Measurements from ENCODE around the gene MYH11.
"Not testable (repeated sequence)": the region's sequence is repeated elsewhere in the genome, so short reads cannot be mapped to it uniquely, and the experiment has no call there.

Gene MYH11

DNA sequence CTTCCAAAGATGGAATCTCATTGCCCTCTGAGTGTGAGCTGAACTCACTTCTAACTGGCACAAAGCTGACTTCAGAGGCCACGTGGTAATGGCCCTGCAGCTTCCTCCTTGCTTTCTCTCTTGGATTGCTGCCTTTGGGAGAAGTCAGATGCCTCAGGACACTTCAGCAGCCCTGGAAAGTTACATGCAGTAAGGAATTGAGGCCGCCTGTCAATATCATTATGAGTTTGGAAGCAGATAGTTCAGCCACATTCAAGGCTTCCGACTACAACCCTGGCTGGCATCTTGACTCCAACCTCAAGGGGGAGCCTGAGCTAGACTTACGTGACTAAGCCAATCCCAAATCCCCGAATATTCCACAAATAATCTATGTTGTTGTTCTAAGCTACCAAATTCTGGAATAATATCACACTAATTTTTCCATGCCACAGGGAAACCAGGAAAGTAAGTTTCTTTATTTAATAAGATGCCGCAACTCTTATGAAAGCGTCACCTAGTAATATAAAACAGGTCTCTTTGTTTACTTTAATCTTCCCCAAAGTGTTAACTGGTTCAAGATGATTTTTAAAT, 18.0 kb upstream of the MYH11 start:
- DNase-seq, result no peak

DNA sequence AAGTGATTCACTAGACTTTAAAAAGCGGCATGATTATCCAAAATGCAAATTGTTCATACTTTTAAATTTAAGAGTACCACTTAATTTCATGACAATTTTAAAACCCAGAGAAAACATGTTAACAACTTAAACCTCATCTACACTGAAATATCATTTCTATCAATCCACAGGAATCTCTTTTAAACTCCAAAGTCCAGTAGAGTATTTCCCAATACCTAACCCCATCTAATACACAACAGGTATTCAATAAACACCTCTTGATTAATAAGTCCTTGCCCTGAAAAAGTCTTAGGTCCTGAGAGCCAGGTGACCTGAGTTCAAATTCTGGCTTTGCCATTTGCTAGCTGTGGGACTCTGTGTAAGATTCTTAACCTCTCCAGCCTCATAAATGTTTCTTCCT, 16.9 kb upstream of the MYH11 start:
- DNase-seq, result no peak

DNA sequence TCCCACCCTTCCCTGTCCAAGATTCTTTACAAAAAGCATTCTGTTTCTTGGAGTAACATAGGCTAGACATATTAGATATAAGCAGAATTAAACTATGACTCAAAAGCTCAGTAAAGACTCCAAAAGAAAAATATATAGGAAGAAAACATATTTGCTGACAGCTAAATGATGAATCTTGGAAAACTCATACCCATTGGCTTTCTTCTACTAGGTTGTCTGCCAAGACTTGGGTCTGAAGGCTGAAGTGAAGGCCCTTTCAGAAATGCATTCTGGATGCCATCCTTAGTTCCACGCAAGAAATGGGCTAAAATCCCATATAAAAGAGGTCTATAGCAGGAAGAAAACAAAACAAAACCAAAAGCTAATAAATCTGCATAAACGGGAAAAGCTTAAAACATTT, 16.5 kb upstream of the MYH11 start:
- DNase-seq, result no peak

DNA sequence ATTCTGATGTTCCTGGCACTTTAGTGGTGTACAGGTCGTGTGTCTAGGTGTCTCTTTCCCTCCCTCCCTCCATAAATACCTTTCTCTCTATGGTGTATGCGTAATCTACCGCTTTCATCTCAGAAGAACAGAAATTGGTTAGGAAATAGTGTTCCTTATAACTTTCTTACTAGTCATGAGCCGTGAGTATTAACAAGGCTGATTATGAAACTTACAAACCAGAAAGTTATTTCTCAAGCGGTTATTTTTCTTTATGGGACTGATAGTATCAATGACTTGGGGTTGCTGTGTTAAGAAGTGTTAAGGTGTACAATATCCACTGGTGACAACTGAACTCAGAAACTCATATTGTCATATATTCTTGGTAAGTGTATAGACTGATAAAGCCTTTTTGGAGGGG, 13.2 kb upstream of the MYH11 start:
- DNase-seq, result no peak

DNA sequence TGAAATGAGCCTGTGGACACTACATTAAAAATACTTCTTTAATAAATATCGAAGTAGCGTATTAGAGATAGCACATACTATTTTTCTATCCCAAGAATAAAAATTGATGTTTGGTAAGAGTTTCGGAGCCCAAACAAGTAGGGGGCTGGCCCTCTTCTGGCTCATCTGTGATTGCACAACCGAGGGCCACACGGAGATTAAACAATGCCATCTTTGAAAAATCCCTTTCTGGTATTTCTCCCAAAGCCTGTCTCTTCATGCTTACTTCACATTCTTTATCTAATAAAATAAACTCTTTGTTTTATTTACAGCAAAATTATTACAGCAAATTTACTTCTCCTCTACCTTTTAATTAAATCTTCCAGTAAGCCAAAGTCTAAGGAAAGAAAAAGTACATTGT, 9.6 kb upstream of the MYH11 start:
- DNase-seq, result no peak

DNA sequence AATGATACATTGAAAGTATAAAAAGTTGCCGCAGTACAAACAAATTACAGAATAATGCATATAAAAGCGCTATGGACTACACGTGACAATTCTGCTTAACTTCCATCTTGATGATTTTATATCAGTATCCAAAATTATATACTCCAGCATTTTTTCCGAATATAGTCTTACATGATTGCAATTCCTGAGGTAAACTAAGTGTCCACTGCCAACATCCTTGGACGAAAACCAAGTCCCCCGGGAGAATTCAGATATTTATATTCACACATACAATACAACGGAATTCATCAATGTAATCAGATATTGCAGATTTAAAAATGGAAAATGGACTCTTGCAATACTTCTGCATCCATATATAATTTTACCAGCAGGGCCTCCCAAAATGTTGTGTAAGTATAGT, 8.9 kb upstream of the MYH11 start:
- no peak for DNase-seq

DNA sequence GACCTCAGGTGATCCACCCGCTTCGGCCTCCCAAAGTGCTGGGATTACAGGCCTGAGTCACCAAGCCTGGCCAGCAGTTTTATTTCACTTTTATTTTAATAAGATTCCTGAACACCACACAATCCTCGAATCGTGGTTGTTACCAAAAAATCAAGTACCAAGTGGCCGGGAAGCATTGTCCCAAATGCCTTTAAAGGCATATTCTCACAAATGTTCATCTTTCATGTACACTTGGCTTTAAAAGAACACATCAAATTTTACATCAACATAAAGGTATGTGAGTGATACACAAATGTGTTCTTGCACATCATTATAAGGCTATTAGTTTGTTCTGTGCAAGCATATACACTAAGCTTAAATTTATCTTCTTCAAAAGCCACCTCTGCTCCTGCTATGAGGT, 8.1 kb upstream of the MYH11 start:
- DNase-seq, result no peak

DNA sequence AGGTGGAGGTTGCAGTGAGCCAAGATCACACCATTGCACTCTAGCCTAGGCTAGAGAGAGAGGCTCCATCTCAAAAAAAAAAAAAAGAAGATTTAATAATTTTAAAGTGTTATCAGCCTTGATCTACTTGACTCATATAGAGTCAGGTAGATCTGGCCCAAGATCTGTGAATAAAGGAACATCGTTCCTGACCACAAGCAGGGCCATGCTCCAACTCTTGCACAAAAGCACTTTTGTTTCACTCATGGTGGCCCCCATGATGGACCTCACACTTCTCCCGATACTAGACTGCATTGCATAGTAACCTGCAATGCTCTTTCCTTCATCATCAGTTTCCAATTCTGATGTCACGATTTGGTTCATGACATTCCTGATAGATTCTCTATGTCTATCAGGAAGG, 5.2 kb upstream of the MYH11 start:
- DNase-seq, result no peak

DNA sequence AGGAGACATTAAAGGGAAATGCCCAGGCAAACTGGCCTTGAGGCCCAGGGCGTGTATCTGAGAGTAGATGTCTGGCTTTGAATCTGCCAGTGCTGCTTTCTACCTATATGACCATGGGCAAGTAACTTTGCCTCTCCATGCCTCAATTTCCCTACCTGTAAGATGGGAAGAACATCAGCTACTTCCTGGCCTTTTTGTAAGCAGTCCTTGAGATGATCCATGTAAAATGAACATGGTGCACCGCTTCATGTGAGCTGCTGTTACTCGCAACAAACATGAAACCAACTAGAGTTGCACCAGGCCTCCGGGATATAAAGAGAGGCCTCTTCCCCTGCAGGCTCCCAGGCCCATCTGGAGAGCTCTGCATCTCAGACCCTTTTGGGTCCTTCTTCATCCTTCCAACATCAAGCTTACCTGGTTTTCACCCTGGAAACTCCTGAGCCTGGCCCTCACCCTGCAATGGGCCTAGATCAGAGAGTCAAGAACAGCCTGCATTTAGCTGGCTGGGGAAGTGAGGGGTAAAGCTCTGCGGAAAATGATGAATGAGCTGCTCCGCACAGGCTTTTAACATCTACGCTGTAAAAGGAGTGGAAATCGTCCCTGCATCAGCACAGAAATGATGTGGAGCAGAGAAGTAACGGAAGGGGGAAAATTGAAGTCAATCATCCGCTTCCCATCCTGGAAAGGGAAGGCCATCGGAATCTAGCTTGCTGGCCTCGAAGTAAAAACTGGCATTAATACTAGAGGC, 2.3 kb upstream of the MYH11 start:
- no peak for DNase-seq

DNA sequence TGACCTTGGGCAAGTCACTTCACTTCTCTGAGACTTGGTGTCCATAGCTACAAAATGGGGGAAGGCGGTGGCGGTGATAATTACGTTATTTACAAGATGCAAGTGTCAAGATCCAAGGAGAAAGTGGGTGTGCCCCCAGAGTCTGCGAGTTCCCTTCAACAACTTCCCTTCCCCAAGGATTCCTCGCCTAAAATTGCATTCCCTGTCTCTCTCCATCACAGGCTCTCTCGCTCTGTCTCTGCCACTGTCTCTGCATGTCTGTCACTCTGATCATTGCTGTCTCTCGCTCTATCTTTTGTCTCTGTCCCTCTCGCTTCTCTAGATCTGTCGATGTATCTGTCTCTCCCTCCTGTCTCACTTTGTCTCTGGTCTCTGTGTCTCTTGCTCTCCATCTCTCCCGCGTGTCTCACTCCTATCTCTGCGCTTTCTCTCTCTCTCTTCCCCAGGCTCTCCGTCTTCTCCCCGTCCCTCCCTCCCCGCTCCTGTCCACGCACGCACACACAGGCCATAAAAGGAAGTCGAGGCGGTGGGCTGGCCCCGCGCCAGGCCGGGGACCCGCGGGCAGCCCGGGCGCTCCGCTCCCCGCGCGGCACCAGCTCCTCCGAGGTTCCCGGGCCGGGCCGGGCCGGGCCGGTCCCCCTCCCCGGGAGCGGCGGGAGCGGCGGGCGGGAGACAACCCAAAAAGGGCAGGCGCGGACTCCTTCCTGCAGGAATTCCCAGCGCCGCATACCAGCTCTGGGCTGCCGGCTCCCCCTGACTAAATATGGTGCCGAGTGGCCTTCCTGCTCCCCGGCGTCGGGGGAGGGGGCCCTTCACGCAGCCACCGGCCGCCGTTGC, 1.1 kb upstream of the MYH11 start:
- DNase-seq, result no peak

DNA sequence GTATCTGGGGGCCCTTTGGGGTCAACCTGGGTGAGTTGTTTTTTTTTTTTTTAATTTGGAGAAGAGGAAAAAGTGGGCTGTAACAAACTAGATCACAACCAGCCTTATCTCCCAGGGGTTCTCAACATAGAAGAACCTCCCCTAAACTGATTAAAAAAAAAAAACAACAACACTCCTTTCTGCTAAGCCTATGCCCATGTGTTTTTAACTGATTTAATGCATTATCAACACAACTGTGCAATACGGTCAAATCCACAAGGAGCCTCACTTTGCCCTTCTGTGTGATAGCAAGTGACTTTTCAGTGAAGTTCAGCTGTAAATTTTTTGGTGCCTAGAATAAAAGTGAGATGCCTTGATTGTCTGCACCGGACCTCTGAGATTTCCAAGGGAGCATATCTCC, 646 bp downstream of the MYH11 start:
- no peak for DNase-seq

DNA sequence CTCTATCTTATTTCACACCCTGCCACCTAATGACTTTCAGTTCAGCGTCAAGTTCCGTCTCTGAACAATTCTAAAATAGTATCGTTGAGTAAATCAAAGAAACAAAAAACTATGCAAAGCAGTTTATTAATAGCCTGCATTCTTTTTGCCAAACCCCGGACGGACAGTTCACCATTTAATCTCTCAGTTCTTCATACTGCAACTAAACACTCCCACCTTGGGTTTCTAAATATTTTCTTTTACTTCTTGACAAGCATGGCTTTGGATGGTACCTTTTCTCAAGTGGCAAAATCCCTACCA, 1.2 kb downstream of the MYH11 start:
- DNase-seq, result no peak

DNA sequence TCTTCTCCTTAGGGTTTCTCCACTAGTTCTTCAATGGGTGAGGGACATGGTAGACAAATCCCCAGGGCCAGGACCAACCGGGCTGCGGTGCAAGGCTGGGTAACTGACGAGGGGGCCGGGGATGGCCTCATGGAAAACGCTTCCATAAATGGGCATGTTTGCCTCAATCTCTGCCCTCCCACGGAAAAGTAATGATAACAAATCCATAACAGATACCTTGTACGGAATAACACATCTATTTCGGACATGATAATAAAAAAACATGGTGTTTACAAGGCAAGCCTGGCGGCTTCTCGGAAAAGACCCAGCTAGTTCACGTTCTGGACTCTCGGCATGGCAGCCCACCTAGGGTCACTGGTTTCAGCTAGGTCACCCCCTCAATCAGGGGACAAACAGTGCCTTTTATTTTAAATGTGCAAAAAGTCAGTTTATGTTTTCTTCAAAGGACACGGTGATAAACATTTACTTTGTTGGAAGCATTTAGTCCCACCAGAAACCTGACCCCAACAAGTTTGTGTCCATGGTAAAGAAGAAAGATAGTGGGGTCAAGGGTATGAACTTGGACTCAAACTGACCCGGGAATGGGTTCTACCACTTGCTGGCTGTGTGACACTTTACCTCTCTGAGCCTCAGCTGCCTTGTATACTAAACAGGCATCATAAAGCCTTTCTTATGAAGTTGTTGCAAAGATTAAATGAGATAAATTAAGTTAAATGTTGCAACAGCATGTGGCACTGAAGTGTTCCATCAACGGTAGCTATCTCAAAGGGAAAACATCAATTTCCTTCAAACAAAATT, 1.7 kb downstream of the MYH11 start:
- no peak for DNase-seq

DNA sequence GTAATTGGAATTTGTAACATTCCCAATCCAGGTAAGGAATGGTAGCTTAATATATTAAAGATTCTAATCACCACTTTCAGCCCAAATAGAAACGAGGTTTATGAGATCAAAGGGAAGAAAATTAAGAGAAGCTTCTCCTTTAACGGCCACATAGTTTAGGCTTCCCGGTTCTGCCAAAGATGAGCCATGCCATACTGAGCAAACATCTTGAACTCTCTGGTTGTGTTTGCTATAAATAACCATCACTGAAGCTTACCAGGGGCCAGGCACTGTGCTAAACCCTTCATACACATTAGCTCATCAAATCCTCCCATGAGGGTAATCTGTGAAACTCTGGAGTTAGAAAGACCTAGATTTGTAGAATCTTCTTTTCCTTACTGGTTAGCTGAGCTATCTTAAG, 2.8 kb downstream of the MYH11 start:
- no peak for DNase-seq

DNA sequence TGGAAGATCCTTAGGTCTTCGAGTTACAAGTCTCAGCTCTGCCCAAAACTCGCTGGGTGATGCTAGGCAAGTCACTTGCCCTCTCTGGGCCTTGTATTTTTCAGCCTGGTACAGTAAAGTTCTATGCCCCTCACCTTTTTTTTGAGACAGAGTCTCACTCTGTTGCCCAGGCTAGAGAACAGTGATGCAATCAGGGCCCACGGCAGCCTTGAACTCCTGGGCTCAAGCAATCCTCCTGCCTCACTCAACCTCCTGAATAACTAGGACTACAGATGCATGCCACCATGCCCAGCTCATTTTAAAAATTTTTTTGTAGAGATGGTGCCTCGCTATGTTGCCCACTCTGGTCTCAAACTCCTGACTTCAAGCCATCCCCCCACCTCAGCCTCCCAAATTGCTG, 3.8 kb downstream of the MYH11 start:
- no peak for DNase-seq

DNA sequence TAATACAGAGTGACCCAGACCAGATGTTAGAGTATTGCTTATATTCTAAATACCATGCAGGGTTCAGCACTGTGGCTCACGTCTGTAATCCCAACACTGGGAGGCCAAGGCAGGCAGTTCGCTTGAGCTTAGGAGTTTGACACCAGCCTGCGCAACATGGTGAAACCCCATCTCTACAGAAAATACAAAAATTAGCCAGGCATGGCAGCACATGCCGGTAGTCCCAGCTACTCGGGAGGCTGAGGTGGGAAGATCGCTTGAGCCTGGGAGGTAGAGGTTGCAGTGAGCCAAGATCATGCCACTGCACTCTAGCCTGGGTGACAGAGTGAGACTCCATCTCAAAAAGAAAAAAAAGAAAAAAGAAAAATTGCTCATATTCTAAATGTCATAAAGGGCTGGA, 6.3 kb downstream of the MYH11 start:
- not testable (repeated sequence) for DNase-seq

DNA sequence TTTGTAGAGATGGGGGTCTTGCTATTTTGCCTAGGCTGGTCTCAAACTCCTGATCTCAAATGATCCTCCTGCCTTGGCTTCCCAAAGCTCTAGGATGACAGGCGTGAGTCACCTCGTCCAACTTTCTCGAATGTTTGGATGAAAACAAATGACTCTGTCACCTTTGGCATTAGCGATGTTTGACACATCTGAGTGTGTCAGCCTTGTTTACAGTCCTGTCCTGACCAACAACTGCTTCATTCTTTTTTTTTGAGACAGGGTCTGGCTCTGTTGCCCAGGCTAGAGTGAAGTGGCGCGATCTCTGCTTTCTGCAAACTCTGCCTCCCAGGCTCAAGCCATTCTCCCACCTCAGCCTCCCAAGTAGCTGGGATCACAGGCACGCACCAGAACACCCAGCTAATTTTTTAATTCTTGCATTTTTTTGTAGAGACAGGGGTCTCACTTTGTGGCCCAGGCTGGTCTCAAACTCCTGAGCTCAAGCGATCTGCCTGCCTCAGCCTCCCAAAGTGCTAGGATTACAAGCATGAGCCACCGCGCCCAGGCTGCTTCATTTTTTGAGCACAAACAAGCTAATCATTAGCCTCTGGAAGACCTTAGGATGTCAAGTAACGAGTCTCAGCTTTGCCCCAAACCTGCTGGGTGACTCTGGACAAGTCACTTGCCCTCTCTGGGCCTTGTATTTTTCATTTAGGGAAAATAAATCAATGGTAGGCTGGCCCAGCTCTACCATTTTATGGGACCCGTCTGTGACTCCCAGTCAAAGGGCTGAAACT, 7.4 kb downstream of the MYH11 start:
- no peak for DNase-seq

DNA sequence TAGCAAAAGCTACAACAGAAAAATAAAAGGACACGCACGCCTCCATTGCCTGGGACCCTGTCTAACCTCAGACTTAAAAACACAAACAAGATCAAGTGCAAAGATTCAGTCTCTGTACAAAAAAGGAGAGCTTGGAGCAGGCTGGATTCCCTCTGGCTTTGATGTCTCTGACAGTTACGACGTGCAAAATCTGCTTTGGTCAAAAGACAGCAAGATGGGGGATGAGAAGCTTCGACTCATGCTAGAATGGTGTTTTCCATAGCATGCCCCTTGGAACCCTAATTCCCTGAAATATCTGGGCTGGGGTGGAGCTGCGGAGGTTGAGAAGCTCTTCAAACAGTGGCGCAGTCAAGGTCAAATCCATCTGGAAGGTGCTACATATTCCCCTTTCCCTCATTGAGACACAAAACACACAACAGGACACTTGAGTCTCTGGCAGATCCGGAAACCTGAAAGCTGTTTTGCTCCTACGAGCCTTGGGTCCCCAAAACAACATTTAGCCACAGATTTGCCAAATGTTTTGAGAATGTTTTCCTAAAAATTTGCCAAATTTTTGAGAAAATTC, 9.1 kb downstream of the MYH11 start:
- no peak for DNase-seq

DNA sequence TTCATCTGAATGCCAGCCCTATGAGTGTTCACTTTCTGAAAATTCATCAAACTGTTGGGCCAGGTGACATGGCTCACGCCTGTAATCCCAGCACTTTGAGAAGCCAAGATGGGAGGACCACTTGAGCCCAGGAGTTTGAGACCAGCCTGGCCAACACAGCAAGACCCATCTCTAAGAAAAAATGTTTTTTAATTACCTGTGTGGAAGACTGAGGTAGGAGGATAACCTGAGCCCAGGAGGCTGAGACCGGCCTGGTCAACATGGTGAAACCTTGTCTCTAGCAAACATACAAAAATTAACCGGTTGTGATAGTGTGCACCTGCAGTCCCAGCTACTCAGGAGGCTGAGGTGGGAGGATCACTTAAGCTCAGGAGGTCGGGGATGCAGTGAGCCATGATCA, 10.3 kb downstream of the MYH11 start:
- DNase-seq, result no peak

DNA sequence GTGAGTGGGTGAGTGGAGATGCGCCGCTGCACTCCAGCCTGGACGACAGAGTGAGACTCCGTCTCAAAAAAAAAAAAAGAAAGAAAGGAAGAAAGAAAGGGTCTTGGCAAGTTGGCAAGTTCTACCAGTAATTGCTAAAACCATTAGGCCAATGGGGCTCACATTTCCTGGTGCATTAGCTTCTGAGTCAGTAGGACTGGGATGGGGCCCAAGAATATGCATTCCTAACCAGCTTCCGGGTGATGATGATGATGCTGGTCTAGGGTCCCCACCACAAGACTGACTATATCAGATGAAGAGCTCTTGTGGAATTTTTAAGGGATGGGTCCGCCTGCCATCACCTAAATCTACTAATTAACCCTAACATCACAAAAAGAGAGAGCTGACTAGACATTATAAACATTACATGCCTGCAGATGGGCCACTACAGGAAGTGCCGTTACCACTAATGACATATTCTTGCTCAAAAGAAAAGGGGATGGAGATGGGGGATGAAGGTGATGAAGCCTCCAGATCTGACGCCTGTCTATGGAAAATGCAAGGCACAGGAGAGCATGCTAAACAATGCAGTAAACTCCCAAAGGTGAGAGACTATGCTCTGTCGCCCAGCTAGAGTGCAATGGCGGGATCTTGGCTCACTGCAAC, 13.1 kb downstream of the MYH11 start:
- no peak for DNase-seq

DNA sequence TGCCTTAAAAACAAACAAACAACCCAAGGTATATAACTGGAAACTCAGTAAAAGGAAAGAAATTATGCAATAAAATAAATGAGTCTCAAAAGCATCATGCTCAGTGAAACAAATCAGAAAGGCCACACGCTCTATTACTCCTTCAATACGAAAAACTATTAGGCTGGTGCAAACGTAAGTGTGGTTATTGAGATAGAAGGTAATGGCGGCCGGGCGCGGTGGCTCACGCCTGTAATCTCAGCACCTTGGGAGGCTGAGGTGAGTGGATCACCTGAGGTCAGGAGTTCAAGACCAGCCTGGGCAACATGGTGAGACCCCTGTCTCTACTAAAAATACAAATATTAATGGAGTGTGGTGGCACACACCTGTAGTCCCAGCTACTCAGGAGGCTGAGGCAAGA, 17.6 kb downstream of the MYH11 start:
- DNase-seq, result not testable (repeated sequence)

DNA sequence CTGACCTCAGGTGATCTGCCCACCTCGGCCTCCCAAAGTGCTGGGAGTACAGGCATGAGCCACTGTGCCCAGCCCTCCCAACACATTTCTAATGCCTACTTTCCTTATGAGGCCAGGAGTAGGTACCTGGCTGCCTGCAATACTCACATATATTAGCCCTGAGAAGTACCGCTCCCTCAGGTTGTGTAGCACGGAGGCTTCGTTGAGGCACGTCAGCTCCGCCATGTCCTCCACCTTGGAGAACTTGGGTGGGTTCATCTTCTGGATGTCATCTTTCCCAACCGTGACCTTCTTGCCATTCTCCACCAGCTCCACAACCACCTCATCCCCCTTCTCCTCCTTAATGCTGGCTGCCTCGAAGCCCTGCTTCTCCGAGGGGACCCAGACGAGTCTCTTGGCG, 19.1 kb downstream of the MYH11 start:
- DNase-seq, result no peak
